ENCODE measurements around the gene ZNF687. TPM values are rescaled to one million over a fixed set of nuclear protein-coding genes. Genes with fewer than 3 reads are reported as not detected.

Gene ZNF687
- total RNA-seq, 1 donor from 2014 or later = 8.4 TPM

Small RNA genes within 50 kb of the gene (small RNA-seq; reads per million reads assigned to genes)
- gene RN7SL444P (ENCODE audit: low replicate concordance) = 0.12 reads per million

Other genes starting within 250 kb of the ZNF687 start
- gene BNIPL, start 245.7 kb upstream of the ZNF687 start, total RNA-seq = 37.0 TPM
- gene C1orf56, start 234.5 kb upstream of the ZNF687 start, total RNA-seq = 1.8 TPM
- gene CDC42SE1, start 222.7 kb upstream of the ZNF687 start, total RNA-seq = 59.2 TPM
- gene MLLT11, start 221.9 kb upstream of the ZNF687 start, total RNA-seq = 3.1 TPM
- 14.0 TPM for gene GABPB2, start 211.5 kb upstream of the ZNF687 start, total RNA-seq
- gene SEMA6C, start 135.7 kb upstream of the ZNF687 start, total RNA-seq = 10.7 TPM
- 2.2 TPM for gene TNFAIP8L2, start 125.7 kb upstream of the ZNF687 start, total RNA-seq
- gene LYSMD1, start 116.4 kb upstream of the ZNF687 start, total RNA-seq = 7.3 TPM
- gene SCNM1, start 116.2 kb upstream of the ZNF687 start, total RNA-seq = 19.2 TPM
- gene TMOD4, start 106.3 kb upstream of the ZNF687 start, total RNA-seq = 8.0 TPM
- 28.1 TPM for gene VPS72, start 92.1 kb upstream of the ZNF687 start, total RNA-seq
- 70.1 TPM for gene PIP5K1A, start 83.7 kb upstream of the ZNF687 start, total RNA-seq
- gene PSMD4, start 27.6 kb upstream of the ZNF687 start, total RNA-seq = 88.1 TPM
- 39.9 TPM for gene PI4KB, start 45.1 kb downstream of the ZNF687 start, total RNA-seq
- 22.8 TPM for gene RFX5, start 65.0 kb downstream of the ZNF687 start, total RNA-seq
- 46.2 TPM for gene SELENBP1, start 90.4 kb downstream of the ZNF687 start, total RNA-seq
- 176 TPM for gene PSMB4, start 117.3 kb downstream of the ZNF687 start, total RNA-seq
- gene POGZ, start 177.2 kb downstream of the ZNF687 start, total RNA-seq = 53.0 TPM
- gene CGN, start 229.1 kb downstream of the ZNF687 start, total RNA-seq = 6.0 TPM